Activated naive CD8-positive, alpha-beta T cell treated with anti-CD3 and anti-CD28 coated beads for 36 hours (primary cell): Measurements from ENCODE around the gene DOK4. TPM values are rescaled to one million over a fixed set of nuclear protein-coding genes. Genes with fewer than 3 reads are reported as not detected.

Source experiments
- DNase-seq: peaks from one replicate; pipeline ENCODE4 v3.0.0; 2021
- H3K27ac Mint-ChIP-seq: one replicate; pipeline ENCODE4 v1.8.0; 2022; ENCODE audit warnings: mild to moderate bottlenecking, moderate library complexity, mixed read lengths
- H3K27me3 Mint-ChIP-seq: one replicate; pipeline ENCODE4 v1.8.0; 2022; ENCODE audit warnings: mild to moderate bottlenecking, mixed read lengths
- H3K36me3 Mint-ChIP-seq: one replicate; pipeline ENCODE4 v1.8.0; 2021; ENCODE audit warnings: mild to moderate bottlenecking, mixed read lengths
- H3K4me1 Mint-ChIP-seq: one replicate; pipeline ENCODE4 v1.8.0; 2021; ENCODE audit warnings: mixed read lengths
- H3K4me3 Mint-ChIP-seq: one replicate; pipeline ENCODE4 v1.8.0; 2022; ENCODE audit warnings: mild to moderate bottlenecking, moderate library complexity, mixed read lengths
- H3K9me3 Mint-ChIP-seq: one replicate; pipeline ENCODE4 v1.8.0; 2022; ENCODE audit warnings: mixed read lengths
- total RNA-seq, 2 experiments: library from RNA; stranded (reverse); gene quantifications; one replicate each; pipeline ENCODE4 v1.2.3, GENCODE V29; 2021

DOK4 gene
- total RNA-seq = 1 to 10 TPM; 4.5 to 4.8 TPM

DNA sequence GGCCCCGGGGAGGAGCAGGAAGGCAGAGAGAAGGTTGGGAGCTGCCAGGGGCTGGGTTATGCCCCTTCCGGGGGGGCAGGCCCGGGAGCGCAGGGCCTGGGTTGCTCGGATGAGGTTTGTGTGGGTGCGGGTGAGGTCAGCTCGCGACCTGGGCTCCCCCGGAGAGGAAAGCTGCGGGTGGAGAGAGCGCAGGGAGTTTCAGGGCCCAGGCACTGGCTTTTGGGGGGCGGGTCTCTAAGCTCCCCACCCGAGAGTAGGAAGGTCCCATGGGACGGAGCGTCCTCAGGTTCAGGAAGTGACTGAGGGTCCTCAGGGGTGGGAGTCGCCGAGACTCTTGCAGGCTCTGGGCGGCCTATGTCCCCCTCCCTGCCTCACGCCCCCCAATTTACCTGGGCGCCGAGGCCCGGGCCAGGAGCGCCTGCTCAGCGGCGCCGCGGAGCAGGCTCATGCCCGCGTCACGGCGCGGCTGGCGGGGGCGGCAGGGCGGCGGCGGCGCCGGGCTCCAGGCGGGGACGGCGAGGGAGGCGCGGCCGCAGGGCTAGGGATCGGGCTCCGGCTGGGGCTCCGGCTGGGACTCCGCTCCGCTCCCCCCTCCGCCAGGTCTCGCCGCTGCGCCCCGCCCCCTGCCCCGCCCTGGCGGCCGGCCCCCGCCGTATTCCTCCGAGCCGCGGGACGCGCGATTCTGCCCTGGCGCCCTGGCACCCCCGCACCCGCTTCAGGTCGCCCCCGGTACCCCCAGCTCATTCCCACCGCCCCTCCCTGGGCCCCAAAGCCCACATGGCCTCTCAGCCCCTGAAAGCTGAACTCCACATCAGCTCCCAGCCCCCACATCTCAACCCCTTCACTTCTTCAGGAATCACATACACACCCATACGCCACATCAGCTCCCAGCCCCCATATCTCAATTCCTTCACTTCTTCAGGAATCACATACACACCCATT lies at the start of gene DOK4:
TSS of gene DOK4 (minus strand) at position 578 of the 942 bp plus-strand sequence. CDS start 6,986 bp downstream, outside the sequence.
- Mint-ChIP-seq H3K4me3 (peak within 1 kb of the TSS; percentile 81), H3K36me3 (no peaks in the 10 kb centered on the region), H3K9me3 (no peaks in the 10 kb centered on the region), H3K4me1 (peaks cover 13% of the 10 kb centered on the region), H3K27me3 (no peaks in the 10 kb centered on the region), H3K27ac (peak within 1 kb of the TSS; percentile 81)
- DNase-seq = peak; percentile 86

DNA sequence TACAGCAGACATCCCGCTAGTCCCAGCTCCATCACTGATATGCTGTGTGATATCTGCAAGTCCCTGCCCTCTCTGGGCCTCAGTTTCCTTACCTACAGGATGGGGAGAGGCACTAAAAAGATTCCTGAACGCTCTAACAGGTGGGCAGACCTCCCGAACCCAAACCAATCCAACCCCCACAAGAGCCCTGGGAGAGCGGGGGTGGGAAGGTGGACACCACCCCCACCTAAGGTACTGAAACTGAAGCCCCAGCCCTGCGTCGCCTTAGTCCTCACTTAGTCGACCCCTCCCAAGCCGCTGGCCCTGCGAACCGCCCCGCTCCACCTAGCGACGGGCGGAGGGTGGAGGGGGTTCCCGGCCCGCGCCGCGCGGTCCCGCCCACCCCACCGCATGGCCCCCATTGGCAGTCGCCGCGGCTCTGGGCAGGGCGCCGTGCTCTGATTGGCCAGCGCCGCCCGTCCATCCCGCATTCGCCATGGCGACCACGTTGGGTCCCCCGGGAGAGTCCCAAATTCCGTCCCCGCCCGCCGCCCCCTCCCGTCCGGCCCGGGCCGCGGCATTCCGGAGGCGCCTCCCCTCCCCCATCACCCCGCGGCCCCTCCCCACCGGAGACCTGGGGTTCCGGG lies 49.5 kb upstream of the DOK4 start:
- peaks cover 2% of the 10 kb centered on the region for H3K36me3 Mint-ChIP-seq
- H3K4me3 Mint-ChIP-seq = peak overlapping the region; percentile 80
- H3K9me3 Mint-ChIP-seq = no peaks in the 10 kb centered on the region
- H3K27ac Mint-ChIP-seq = peak overlapping the region; percentile 81
- no peaks in the 10 kb centered on the region for H3K27me3 Mint-ChIP-seq
- H3K4me1 Mint-ChIP-seq = peaks cover 66% of the 10 kb centered on the region
- peak; percentile 93 for DNase-seq

DNA sequence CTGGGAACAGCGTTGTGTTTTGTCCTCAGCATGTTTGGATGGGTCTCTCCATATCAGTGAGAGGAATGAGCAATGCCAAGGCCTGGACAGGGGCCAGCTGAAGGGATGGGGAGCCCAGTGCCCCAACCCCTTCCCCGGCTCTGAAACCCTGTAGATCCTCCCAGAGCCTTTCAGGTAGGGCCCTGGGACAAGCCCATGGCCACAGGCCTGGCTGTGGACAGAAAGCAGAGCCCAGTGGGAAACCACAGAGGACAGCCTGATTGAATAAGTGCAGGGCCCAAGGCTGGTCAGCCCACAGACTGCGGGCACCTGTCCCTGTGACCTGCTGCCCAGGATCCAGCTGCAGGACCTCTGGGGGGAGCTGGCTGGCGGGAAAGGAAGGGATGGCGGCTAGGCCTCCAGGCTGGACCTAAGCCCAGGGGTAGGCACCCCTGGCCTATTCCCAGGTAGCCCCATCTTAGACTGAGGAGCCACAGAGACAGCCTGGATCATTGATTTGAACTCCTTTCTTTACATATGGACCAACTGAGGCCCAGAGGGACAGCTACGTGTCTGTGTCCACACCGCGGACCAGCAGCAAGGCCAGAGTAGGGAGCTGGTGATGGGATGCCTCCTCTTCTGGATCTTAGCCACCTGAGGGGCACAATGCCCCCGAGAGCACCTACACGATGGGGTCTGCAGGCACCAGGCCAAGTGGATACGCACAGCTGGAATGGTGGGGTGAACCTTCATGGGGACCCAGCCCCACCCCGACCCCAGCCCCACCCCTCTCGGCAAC lies 48.8 kb upstream of the DOK4 start:
- H3K9me3 Mint-ChIP-seq = no peaks in the 10 kb centered on the region
- no peaks in the 10 kb centered on the region for H3K27me3 Mint-ChIP-seq
- H3K27ac Mint-ChIP-seq = no peak overlapping the region
- H3K36me3 Mint-ChIP-seq = peaks cover 2% of the 10 kb centered on the region
- H3K4me1 Mint-ChIP-seq = peaks cover 74% of the 10 kb centered on the region
- H3K4me3 Mint-ChIP-seq = peak overlapping the region; percentile 80
- DNase-seq = no peak

DNA sequence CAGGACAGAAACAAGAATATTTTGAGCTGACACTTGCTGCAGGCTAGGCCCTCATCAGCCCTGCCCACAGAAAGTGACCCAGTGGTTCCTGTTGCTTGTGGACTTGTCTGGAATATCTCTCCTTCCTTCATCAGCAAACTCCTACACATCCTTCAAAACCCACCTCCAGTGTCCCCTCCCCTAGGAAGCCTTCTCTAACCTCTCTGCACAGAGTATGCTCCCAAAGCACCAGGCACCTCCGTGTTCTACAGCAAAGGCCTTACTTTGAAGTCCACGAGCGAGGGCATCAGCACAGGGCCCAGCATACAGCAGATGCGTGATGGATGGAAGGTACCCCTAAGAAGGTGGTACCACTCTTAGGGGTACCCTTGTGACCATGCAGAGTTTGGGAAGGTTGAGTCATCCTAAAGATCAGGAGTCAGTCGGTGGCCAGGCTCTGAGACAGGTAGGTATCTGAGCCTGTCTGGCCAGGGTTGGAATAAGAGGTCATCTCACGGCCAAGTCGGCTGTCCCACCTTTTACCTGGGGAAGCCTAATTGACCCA lies 48.1 kb upstream of the DOK4 start:
- DNase-seq = no peak
- peak overlapping the region; percentile 65 for H3K27ac Mint-ChIP-seq
- no peaks in the 10 kb centered on the region for H3K27me3 Mint-ChIP-seq
- peak overlapping the region; percentile 64 for H3K4me3 Mint-ChIP-seq
- H3K4me1 Mint-ChIP-seq = peaks cover 80% of the 10 kb centered on the region
- H3K36me3 Mint-ChIP-seq = peaks cover 2% of the 10 kb centered on the region
- no peaks in the 10 kb centered on the region for H3K9me3 Mint-ChIP-seq

DNA sequence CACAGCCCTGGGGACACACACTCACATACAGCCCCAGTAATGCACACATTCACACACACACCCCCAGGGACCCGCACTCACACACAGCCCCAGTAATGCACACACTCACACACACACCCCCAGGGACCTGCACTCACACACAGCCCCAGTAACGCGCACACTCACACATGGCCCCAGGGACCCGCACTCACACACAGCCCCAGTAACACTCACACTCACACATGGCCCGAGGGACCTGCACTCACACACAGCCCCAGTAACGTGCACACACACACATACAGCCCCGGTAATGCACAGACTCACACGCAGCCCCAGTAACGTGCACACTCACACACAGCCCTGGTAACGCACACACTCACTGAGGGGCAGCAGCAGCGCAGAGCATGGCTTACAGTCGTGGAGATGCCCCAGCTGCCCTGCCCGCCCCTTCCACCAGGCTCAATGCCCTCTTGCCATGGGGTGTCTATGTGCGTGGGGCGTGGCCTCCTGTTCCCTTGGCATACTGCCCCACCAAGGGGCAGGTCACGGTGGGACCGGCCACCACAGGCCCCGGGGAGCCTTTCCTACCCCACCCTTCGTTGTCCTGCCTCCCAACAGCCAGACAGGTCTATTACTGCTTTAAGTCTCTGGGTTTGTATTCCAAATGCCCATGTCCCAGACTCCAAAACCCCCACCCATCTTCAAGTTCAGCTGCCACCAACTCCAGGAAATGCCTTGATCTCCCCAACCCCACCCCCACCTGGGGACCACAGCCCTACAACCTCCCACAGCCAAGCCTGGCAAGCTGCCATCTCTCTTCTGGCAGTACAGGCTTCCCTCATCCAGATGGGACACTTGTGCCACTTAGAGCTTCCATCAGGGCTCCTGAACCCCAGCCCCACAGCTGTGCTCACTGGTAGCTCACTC lies 47.4 kb upstream of the DOK4 start:
- peaks cover 75% of the 10 kb centered on the region for H3K4me1 Mint-ChIP-seq
- no peaks in the 10 kb centered on the region for H3K27me3 Mint-ChIP-seq
- H3K9me3 Mint-ChIP-seq = no peaks in the 10 kb centered on the region
- H3K4me3 Mint-ChIP-seq = peak overlapping the region; percentile 64
- no peak for DNase-seq
- peaks cover 2% of the 10 kb centered on the region for H3K36me3 Mint-ChIP-seq
- peak overlapping the region; percentile 65 for H3K27ac Mint-ChIP-seq

DNA sequence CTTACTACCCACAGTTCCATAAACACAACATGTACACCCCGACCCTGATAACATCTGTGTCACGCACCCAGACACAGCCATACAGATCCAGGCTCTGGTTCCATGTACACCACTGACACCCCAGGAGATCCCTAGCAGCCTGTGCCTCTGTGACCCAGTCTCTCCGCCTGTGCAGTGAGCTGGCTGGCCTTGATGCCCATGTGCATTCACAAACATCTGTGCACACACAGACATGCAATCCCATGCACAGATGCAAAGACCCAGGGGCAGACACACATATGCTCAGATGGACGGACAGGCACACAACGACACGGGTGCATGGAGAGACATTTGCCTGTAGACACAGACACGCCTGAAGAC lies 46.0 kb upstream of the DOK4 start:
- H3K27ac Mint-ChIP-seq = no peak overlapping the region
- no peaks in the 10 kb centered on the region for H3K27me3 Mint-ChIP-seq
- H3K4me1 Mint-ChIP-seq = peaks cover 60% of the 10 kb centered on the region
- H3K4me3 Mint-ChIP-seq = no peak overlapping the region
- no peak for DNase-seq
- no peaks in the 10 kb centered on the region for H3K9me3 Mint-ChIP-seq
- peaks cover 2% of the 10 kb centered on the region for H3K36me3 Mint-ChIP-seq

DNA sequence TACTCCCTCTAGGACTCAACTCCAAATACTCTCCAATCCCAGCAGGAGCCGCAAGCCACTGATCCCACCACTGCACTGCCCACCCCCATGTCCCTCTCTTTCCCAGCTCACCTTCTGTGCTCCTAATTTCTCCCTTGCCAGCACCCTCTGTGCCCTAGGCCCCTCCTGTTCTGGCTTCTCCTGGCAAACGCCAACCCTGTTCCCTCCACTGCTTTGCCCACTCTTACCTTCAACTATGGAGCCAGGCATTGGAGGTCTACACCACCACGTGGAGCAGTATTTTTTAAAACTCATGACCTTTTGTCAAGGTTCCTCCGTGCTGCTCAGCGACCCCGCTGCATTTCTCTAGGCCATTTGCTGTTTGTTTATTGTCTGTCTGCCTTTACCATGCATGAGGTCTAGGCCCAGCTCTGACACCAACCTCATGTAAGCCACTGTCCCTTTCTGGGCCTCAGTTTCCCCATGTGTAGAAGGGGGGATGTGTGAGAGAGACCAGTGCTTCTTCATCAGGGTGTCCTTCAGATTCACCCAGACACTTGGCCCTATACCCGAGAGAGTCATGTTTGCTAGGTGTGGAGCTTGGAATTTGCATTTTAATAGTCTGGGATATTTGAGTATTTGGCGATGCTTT lies 45.5 kb upstream of the DOK4 start:
- Mint-ChIP-seq H3K36me3 (peaks cover 2% of the 10 kb centered on the region), H3K27ac (peak overlapping the region; percentile 93), H3K4me3 (peak overlapping the region; percentile 53), H3K27me3 (no peaks in the 10 kb centered on the region), H3K4me1 (peaks cover 55% of the 10 kb centered on the region), H3K9me3 (no peaks in the 10 kb centered on the region)
- DNase-seq = no peak

DNA sequence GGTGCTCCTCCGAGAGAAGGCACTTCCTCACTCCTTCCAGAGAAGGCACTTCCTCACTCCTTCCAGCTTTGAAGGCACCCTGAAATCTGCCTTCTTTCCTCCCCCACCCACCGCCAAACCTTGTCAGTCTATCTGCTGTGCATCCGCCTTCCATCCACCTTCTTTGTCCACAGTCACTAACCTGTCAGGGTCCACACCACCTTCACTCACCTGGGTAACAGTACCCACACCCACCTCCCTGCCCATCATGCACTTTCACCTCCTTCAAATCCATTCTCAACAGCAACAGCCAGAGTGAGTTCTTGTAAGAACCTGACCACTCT lies 44.9 kb upstream of the DOK4 start:
- H3K4me1 Mint-ChIP-seq = peaks cover 55% of the 10 kb centered on the region
- H3K36me3 Mint-ChIP-seq = peaks cover 2% of the 10 kb centered on the region
- no peaks in the 10 kb centered on the region for H3K27me3 Mint-ChIP-seq
- no peak for DNase-seq
- H3K27ac Mint-ChIP-seq = peak overlapping the region; percentile 93
- peak overlapping the region; percentile 53 for H3K4me3 Mint-ChIP-seq
- no peaks in the 10 kb centered on the region for H3K9me3 Mint-ChIP-seq

DNA sequence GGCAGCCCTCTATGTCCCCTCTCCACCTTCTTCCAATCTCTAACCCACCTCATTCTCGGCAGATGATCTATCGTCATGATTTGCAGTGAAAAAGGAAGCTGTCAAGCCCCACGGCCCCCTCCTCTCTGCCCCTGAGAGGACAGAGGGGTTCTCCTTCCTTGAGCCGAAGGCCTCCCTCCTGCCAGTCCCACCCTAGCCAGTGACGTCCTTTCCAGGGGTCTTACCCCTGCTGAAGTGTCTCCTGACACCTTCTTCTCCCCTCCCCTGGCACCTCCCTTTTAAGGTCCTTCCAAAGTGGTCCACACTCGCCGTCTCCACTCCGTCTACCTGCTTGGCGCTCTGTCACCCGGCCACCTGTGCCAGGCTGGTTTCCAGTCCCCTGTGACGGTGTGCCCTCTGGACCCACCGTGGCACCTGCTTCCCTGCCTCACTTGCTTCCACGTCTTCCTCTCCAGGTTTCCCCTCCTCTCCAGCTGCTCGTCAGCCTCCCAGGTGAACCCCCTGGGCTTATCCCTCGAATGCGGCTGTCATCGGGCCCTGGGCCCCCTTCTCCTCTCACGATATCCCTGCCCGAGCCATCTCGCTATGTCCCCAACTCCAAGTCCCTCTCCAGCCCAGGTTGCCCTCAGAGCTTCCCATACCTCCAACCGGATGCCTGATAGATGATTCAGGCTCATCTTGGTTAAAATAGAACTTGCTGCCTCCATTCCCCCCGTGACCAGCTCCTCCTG lies 44.4 kb upstream of the DOK4 start:
- peaks cover 2% of the 10 kb centered on the region for H3K36me3 Mint-ChIP-seq
- no peaks in the 10 kb centered on the region for H3K27me3 Mint-ChIP-seq

DNA sequence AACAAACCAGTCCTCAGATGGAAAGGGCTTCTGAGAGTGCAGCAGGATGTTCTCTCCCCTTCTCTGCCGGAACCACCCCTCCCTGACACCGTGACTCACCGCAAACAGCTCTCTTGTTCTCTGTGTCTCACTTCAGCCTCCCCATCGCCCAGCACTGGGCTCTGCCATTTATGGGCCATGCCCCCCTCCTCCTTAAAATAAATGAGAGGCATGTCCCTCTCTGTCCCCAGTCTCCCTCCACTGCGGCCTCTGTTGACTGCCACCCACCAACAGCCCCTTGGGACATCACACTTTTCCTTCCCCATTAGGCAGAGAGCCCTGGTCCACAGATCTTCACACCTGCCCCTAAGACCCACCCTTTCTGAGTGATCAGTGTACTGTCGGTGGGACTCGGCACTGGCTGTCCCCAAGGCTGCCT lies 43.8 kb upstream of the DOK4 start:
- Mint-ChIP-seq H3K9me3 (no peaks in the 10 kb centered on the region), H3K27me3 (no peaks in the 10 kb centered on the region), H3K4me1 (peaks cover 52% of the 10 kb centered on the region), H3K36me3 (peaks cover 2% of the 10 kb centered on the region), H3K4me3 (peak overlapping the region; percentile 53), H3K27ac (peak overlapping the region; percentile 93)
- DNase-seq = peak; percentile 76

More for the DNA sequence above, 44.4 kb upstream of the DOK4 start:
- Mint-ChIP-seq H3K27ac (peak overlapping the region; percentile 93), H3K4me3 (peak overlapping the region; percentile 53), H3K9me3 (no peaks in the 10 kb centered on the region), H3K4me1 (peaks cover 54% of the 10 kb centered on the region)
- DNase-seq = no peak

DNA sequence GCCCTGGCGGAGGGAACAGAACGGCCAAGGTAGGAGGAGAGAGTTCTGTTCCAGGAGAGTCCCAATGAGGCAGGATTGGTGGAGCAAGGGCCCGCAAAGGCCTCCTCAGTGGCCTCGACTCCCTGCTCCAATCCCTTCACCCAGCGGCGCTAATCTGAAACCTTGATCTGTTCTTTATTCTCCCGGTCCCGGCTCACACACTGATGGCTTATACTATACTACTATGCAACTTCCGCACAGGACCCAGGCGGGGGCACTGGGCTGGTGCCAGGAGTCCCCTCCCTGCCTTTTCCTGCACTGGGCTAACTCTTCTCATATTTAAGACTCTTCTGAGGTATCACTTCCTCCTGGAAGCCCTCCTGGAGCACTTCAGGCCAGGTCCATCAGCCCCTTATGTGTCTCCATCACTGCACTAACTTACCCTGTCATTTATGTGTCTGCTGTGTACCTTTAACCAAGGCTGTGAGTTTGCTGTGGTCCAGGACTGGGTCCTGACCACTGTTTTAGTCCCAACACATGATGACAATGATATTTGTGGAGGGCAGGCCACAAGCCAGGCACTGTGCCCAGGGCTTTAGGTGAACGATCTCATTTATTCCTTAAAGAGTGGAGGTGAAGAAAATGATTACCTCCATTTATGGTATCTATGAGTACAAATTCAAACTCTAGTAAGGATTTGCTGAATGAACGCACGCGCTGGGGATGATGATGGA lies 43.3 kb upstream of the DOK4 start:
- Mint-ChIP-seq H3K36me3 (peaks cover 2% of the 10 kb centered on the region), H3K4me1 (peaks cover 49% of the 10 kb centered on the region)
- no peak for DNase-seq

DNA sequence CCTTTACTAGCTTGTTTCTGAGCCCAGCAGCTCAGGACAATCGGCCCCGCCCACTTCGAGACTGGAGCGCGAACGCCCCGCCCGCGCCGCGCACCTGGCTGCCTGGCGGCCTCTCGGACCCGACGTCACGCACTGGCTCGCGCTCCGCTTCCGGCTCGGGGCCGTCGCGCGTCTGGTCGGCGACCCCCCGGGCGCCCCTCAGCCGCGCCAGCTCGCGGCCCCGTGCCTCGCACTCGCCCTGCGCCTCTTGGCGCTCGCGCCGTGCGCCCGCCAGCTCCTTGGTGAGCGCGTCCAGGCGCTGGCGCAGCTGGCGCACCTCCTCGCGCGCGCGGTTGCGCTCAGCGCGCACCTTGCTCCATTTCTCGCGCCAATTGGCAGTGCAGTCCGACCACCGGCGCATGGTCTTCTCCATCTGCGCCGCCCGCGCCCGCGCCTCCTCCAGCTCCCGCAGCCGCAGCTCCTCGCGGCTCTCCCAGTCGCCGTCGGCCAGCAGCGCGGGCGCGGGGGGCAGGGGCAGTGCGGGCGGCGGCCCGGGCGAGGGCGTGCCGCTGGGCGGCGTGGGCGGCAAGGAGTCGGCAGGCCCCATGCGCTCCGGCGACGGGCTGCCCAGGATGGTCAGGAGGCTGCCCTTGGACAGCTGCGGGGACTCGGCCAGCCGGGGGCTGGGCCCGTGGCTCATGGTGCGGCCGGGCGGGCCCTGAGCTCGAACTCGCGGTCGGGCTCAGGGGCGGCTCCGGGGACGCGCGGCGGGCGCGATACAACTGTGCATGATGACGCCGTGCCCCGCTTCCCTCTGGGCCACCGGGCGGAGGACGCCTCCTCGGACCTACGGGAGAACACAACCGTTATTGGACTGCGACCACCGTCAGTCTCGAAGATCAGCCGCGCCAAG lies 42.5 kb upstream of the DOK4 start:
- Mint-ChIP-seq H3K9me3 (no peaks in the 10 kb centered on the region), H3K27me3 (no peaks in the 10 kb centered on the region), H3K27ac (peak overlapping the region; percentile 93), H3K36me3 (no peaks in the 10 kb centered on the region), H3K4me1 (peaks cover 41% of the 10 kb centered on the region), H3K4me3 (no peak overlapping the region)
- no peak for DNase-seq

More for the DNA sequence above, 43.3 kb upstream of the DOK4 start:
- Mint-ChIP-seq H3K9me3 (no peaks in the 10 kb centered on the region), H3K4me3 (no peak overlapping the region), H3K27me3 (no peaks in the 10 kb centered on the region), H3K27ac (peak overlapping the region; percentile 93)
